BE2C (cell line): ENCODE measurements around the gene LIN52.

ENCODE experiments used
- DNase-seq: peaks from one replicate; pipeline ENCODE4 v3.0.0-alpha.2; 2020
- H3K27me3 ChIP-seq: fragments of 250-450 bp; sonication (Bioruptor Pico); 2 replicates; pipeline ENCODE4 v1.5.1; 2020; ENCODE audit warnings: mild to moderate bottlenecking
- H3K36me3 ChIP-seq: fragments of 250-450 bp; sonication (Bioruptor Pico); 2 replicates; pipeline ENCODE4 v1.5.1; 2020; ENCODE audit warnings: mild to moderate bottlenecking
- H3K4me1 ChIP-seq: fragments of 250-450 bp; sonication (Bioruptor Pico); 2 replicates; pipeline ENCODE4 v1.5.1; 2020
- H3K4me3 ChIP-seq: 2 replicates; pipeline ENCODE4 v1.5.1; 2011; ENCODE audit warnings: low read depth, low read length
- H3K9me3 ChIP-seq: fragments of 250-450 bp; sonication (Bioruptor Pico); 2 replicates; pipeline ENCODE4 v1.5.1; 2020
- TF ChIP-seq, protein P1 (sequence below): IDR thresholded peaks from 2 replicates; pipeline ENCODE4 v1.5.1; 2012; ENCODE audit warnings: mild to moderate bottlenecking, low read depth, low read length

The LIN52 gene

DNA sequence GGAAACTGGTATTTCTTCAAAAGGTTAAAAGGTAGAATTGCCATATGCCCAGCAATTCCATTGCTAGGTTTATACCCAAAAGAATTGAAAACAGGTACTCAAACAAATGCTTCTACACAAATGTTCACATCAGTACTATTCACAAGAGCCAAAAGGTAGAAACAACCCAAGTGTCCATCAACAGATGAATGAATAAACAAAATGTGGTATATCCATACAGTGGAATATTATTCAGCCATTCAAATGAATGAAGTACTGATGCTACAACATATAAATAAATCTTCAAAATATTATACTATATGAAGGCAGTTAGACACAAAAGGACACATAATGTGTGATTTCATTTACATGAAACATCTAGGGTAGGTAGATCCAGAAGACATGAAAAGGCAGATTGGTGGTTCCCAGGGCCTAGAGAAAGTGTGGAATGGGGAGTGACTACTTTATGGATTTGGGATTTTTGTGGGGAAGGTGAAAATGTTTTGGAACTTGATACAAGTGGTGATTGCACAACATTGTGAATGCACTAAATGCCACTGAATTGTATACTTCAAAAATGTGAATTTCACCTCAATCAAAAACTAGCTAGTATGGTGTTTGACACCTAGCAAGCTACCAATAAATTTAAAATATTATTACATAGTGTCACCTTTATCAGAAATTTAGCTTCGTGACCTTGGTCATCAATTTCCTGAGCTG, 41.7 kb downstream of the LIN52 start:
- no peaks in the 10 kb centered on the region for H3K4me1 ChIP-seq
- no peaks in the 10 kb centered on the region; the same call in 1 of the 2 replicates for H3K9me3 ChIP-seq
- H3K27me3 ChIP-seq = peaks cover 1% of the 10 kb centered on the region
- H3K4me3 ChIP-seq = no peak overlapping the region
- DNase-seq = no peak
- TF ChIP-seq, protein P1, sequence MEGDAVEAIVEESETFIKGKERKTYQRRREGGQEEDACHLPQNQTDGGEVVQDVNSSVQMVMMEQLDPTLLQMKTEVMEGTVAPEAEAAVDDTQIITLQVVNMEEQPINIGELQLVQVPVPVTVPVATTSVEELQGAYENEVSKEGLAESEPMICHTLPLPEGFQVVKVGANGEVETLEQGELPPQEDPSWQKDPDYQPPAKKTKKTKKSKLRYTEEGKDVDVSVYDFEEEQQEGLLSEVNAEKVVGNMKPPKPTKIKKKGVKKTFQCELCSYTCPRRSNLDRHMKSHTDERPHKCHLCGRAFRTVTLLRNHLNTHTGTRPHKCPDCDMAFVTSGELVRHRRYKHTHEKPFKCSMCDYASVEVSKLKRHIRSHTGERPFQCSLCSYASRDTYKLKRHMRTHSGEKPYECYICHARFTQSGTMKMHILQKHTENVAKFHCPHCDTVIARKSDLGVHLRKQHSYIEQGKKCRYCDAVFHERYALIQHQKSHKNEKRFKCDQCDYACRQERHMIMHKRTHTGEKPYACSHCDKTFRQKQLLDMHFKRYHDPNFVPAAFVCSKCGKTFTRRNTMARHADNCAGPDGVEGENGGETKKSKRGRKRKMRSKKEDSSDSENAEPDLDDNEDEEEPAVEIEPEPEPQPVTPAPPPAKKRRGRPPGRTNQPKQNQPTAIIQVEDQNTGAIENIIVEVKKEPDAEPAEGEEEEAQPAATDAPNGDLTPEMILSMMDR = no peak
- no peaks in the 10 kb centered on the region for H3K36me3 ChIP-seq

DNA sequence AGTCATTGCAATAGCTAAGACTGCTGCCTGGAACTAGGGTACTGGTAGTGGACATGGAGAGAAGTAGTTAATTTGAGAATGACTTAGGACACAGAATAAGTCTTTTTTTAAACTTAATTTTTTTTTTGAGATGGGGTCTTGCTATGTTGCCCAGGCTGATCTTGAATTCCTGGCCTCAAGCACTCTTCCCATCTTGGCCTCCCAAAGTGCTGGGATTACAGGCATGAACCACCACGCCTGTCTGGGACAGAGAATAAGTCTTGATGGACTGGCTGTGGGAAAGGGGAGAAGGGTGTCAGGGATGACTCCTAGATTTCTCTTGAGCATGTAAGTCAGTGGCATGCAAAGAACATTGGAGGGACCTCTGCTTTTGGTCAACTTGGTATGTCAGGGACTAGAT, 42.9 kb downstream of the LIN52 start:
- no peak for DNase-seq
- TF ChIP-seq, protein P1 = no peak
- Histone ChIP-seq H3K4me1 (no peaks in the 10 kb centered on the region), H3K27me3 (peaks cover 13% of the 10 kb centered on the region), H3K9me3 (no peaks in the 10 kb centered on the region; the same call in 1 of the 2 replicates), H3K4me3 (no peak overlapping the region), H3K36me3 (no peaks in the 10 kb centered on the region)

DNA sequence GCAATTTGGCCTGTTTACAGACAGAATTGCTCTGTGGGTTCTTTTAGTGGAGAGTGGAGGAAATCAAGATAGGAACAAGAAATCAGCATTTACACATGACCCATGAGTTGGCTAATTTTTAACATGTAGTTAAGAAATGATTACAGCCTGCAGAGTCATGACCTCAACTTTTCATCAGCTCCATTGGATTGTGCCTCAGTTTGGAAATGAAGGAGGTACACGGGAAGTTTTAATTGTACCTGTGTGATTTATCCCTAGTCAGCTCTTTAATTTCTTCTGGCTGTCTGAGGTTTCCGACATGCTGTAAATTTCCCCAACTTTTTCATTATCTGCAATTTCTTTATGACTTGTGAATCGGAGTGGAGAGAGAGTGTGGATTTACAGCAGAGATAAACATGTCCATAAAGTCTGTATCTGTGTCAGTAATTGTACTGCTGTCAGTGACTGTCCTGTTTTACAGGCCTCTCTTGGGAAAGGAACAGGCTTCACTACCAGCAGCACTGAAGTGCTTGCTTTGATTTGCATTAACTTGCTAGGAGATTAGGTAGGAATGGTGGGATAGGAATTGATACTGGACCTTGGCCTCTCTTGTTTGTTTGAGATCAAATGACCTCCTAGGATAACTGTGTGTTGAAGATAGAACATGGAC, 49.2 kb downstream of the LIN52 start:
- no peaks in the 10 kb centered on the region for H3K36me3 ChIP-seq
- H3K4me1 ChIP-seq = no peaks in the 10 kb centered on the region; the same call in 1 of the 2 replicates
- TF ChIP-seq, protein P1 = no peak
- DNase-seq = no peak
- no peaks in the 10 kb centered on the region; the same call in 1 of the 2 replicates for H3K9me3 ChIP-seq
- H3K4me3 ChIP-seq = no peak overlapping the region
- peaks cover 68% of the 10 kb centered on the region for H3K27me3 ChIP-seq

DNA sequence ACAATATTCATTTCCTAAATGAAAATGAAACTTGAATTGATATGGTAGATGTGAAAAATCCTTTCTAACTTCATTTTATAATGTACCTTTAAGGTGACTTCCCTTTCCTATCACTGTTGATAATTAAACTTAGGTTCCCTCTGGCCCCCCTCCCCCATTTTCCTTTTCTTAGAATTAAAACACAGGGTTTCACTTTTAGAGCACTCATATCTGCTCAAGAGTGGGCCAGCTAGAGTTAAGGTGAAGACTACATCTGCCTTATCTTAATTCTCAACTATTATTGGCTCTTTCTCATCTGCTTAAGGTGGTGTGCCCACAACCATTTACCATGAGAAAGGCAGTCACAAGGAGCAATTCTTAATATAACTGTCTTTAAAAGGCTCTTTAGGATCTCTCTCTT, 49.7 kb downstream of the LIN52 start:
- TF ChIP-seq, protein P1 = no peak
- H3K4me3 ChIP-seq = no peak overlapping the region

DNA sequence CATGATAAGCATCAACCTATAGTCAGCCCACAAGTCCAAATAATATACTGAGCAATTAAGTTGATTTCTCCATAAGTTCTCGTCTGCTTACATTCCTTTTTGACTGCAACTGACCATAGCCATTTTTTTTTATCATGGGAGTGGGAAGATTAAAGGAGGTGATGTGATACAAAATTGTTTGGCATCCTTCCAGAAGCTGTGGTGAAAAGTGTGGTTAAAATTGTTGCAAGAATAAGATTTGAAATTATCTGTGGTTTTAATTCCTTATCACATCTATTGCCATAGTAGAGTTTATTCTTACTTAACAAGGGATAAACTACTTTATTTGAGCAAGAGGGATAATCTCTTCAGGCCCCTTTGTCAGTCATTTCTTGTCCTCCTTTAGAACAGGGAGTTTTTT, 50.7 kb downstream of the LIN52 start:
- TF ChIP-seq, protein P1 = no peak
- no peak overlapping the region for H3K4me3 ChIP-seq
- no peak for DNase-seq
- peaks cover 75% of the 10 kb centered on the region for H3K27me3 ChIP-seq
- no peaks in the 10 kb centered on the region for H3K9me3 ChIP-seq
- H3K4me1 ChIP-seq = peaks cover 3% of the 10 kb centered on the region; the same call in 1 of the 2 replicates
- H3K36me3 ChIP-seq = no peaks in the 10 kb centered on the region

More for the DNA sequence above, 49.7 kb downstream of the LIN52 start:
- Histone ChIP-seq H3K27me3 (peaks cover 74% of the 10 kb centered on the region), H3K9me3 (no peaks in the 10 kb centered on the region; the same call in 1 of the 2 replicates), H3K36me3 (no peaks in the 10 kb centered on the region), H3K4me1 (no peaks in the 10 kb centered on the region; the same call in 1 of the 2 replicates)
- no peak for DNase-seq

DNA sequence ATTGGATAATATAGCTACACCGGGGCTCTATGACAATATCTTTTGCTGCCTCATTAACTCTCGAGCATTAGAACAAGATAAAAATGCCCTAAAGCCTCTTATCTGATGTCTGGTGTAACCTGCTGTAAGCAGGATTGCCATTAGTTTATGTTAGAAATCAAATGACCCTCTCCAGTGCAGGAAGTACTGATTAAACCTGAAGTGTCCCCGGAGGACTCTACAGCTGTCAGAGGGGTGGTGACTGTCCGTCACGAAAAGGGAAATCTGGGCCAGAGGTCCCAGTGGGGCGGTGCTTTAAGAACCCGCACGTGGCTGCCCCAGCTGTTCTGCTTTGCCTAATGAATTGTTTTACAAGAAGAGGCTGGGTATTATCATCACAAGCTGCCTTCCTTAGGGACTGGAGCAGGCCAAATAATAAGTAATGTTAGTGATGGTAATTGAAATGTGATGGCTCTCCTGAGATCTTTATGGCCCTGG, 55.7 kb downstream of the LIN52 start:
- Histone ChIP-seq H3K4me3 (no peak overlapping the region), H3K4me1 (peaks cover 5% of the 10 kb centered on the region; the same call in 1 of the 2 replicates)
- peak; percentile 80 for DNase-seq

More for the DNA sequence above, 55.7 kb downstream of the LIN52 start:
- H3K27me3 ChIP-seq = peaks cover 85% of the 10 kb centered on the region
- no peaks in the 10 kb centered on the region for H3K9me3 ChIP-seq
- TF ChIP-seq, protein P1 = no peak
- no peaks in the 10 kb centered on the region for H3K36me3 ChIP-seq
